Measurements from ENCODE around the gene SH3RF2. TPM values are rescaled to one million over a fixed set of nuclear protein-coding genes. Genes with fewer than 3 reads are reported as not detected.

Gene SH3RF2
- total and polyA plus RNA-seq, 2 of the 13 experiments (the other 11 are each of a cell fraction or from before 2014, with no cell fraction given): 2.6 to 3.7 TPM

- TF ChIP-seq GMEB2 (CRISPR knock-in tag; IDR thresholded peaks at IDR 0.05; ENCODE audit: low read depth) (no peak), FOXP4 (CRISPR knock-in tag; IDR thresholded peaks at IDR 0.05) (peak; percentile 93), ZBTB4 (CRISPR knock-in tag; IDR thresholded peaks at IDR 0.05; ENCODE audit: borderline replicate concordance) (no peak), POLR2AphosphoS5 (IDR thresholded peaks at IDR 0.05; ENCODE audit: low read depth, low read length) (no peak), GPBP1L1 (CRISPR knock-in tag; IDR thresholded peaks at IDR 0.05) (no peak), ZNF75D (CRISPR knock-in tag; IDR thresholded peaks at IDR 0.05; ENCODE audit: borderline replicate concordance) (no peak), SRSF9 (IDR thresholded peaks at IDR 0.05; ENCODE audit: borderline replicate concordance, insufficient read depth, low read depth, low read length, poor library complexity, severe bottlenecking) (no peak), TBP (CRISPR knock-in tag; IDR thresholded peaks at IDR 0.05) (no peak), FOXJ3 (CRISPR knock-in tag; IDR thresholded peaks at IDR 0.05; ENCODE audit: borderline replicate concordance) (peak; percentile 64; the same call in 1 of the 2 replicates), TFE3 (CRISPR knock-in tag; IDR thresholded peaks at IDR 0.05) (no peak), ZBTB43 (CRISPR knock-in tag; conservative IDR thresholded peaks at IDR 0.05) (no peak), ZSCAN22 (CRISPR knock-in tag; IDR thresholded peaks at IDR 0.05) (no peak), FOXO4 (CRISPR knock-in tag; conservative IDR thresholded peaks at IDR 0.05) (no peak), CHD4 (IDR thresholded peaks at IDR 0.05; ENCODE audit: borderline replicate concordance, low read length) (no peak), ESRRA (CRISPR knock-in tag; IDR thresholded peaks at IDR 0.05; ENCODE audit: low read depth) (no peak)
These were observed 32.8 kb downstream of the SH3RF2 start (continued) for GRCh38 chr5:145968970-145969713.
